Activated CD8-positive, alpha-beta memory T cell treated with anti-CD3 and anti-CD28 coated beads, Interleukin-2, amount 50 U/mL, for 1 hour (primary cell): ENCODE results near the gene RARRES2.

ENCODE experiments used
- DNase-seq: peaks from one replicate; pipeline ENCODE4 v3.0.0-alpha.2; 2020; ENCODE audit errors: extremely low read depth

RARRES2 gene

GRCh38 chr7:150361807-150362621 is 20.6 kb upstream of the RARRES2 start:
- no peak for DNase-seq

- no peak for DNase-seq
These were observed 20.0 kb upstream of the RARRES2 start for GRCh38 chr7:150361402-150361801.

- no peak for DNase-seq
These were observed 19.1 kb upstream of the RARRES2 start for GRCh38 chr7:150360363-150361058.

GRCh38 chr7:150359622-150360362 is 18.4 kb upstream of the RARRES2 start:
- no peak for DNase-seq

GRCh38 chr7:150358988-150359621 is 17.7 kb upstream of the RARRES2 start:
- no peak for DNase-seq

GRCh38 chr7:150358433-150358832 is 17.0 kb upstream of the RARRES2 start:
- DNase-seq = no peak

- DNase-seq = no peak
These were observed 16.5 kb upstream of the RARRES2 start for GRCh38 chr7:150357771-150358427.

GRCh38 chr7:150357270-150357669 is 15.8 kb upstream of the RARRES2 start:
- peak; percentile 70 for DNase-seq

GRCh38 chr7:150356265-150356897 is 15.0 kb upstream of the RARRES2 start:
- no peak for DNase-seq

- DNase-seq = no peak
These were observed 14.2 kb upstream of the RARRES2 start for GRCh38 chr7:150355666-150356059.

GRCh38 chr7:150351587-150352194 is 10.3 kb upstream of the RARRES2 start:
- no peak for DNase-seq

- DNase-seq = no peak
These were observed 5.5 kb upstream of the RARRES2 start for GRCh38 chr7:150346922-150347321.

GRCh38 chr7:150345012-150345411 is 3.6 kb upstream of the RARRES2 start:
- no peak for DNase-seq

GRCh38 chr7:150344299-150344698 is 2.9 kb upstream of the RARRES2 start:
- DNase-seq = no peak

GRCh38 chr7:150343225-150343624 is 1.8 kb upstream of the RARRES2 start:
- no peak for DNase-seq

- DNase-seq = no peak
These were observed 636 bp upstream of the RARRES2 start for GRCh38 chr7:150342121-150342408.

- no peak for DNase-seq
These were observed 560 bp downstream of the RARRES2 start for GRCh38 chr7:150340875-150341262.

GRCh38 chr7:150340024-150340749 is 1.2 kb downstream of the RARRES2 start:
- DNase-seq = no peak

- DNase-seq = no peak
These were observed 2.0 kb downstream of the RARRES2 start for GRCh38 chr7:150339409-150339809.

GRCh38 chr7:150338166-150338829 is 3.1 kb downstream of the RARRES2 start:
- no peak for DNase-seq
